PFSK-1 (cell line): Measurements from ENCODE around the gene GLIS1.

Experiments
- FOXP2 ChIP-seq: optimal IDR thresholded peaks from 2 replicates; pipeline ENCODE3; 2011; ENCODE audit warnings: borderline replicate concordance, control low read depth, inconsistent platforms; ENCODE audit not compliant: insufficient read depth; ENCODE audit errors: extremely low read length, extremely low read depth
- POLR2AphosphoS5 ChIP-seq: IDR thresholded peaks from 2 replicates; pipeline ENCODE4 v1.6.1; 2012; ENCODE audit warnings: low read depth, mild to moderate bottlenecking, control low read depth, low read length, moderate library complexity
- REST ChIP-seq, 2 experiments: IDR thresholded peaks; 2 replicates each; pipeline versions ENCODE4 v1.6.1 to v1.8.0; 2011 to 2012; ENCODE audit warnings: low read depth in 2 of 2, low read length in 2 of 2, control low read depth in 1 of 2, inconsistent platforms in 1 of 2, mild to moderate bottlenecking in 1 of 2, moderate library complexity in 1 of 2; ENCODE audit not compliant: insufficient read depth in 1 of 2
- SIN3A ChIP-seq: IDR thresholded peaks from 2 replicates; pipeline ENCODE4 v1.6.1; 2012; ENCODE audit warnings: mild to moderate bottlenecking, low read length, moderate library complexity, borderline replicate concordance; ENCODE audit not compliant: insufficient read depth
- TAF1 ChIP-seq: IDR thresholded peaks from 2 replicates; pipeline ENCODE4 v1.6.1; 2012; ENCODE audit warnings: low read length, control low read depth, borderline replicate concordance; ENCODE audit not compliant: insufficient read depth

Gene GLIS1

DNA sequence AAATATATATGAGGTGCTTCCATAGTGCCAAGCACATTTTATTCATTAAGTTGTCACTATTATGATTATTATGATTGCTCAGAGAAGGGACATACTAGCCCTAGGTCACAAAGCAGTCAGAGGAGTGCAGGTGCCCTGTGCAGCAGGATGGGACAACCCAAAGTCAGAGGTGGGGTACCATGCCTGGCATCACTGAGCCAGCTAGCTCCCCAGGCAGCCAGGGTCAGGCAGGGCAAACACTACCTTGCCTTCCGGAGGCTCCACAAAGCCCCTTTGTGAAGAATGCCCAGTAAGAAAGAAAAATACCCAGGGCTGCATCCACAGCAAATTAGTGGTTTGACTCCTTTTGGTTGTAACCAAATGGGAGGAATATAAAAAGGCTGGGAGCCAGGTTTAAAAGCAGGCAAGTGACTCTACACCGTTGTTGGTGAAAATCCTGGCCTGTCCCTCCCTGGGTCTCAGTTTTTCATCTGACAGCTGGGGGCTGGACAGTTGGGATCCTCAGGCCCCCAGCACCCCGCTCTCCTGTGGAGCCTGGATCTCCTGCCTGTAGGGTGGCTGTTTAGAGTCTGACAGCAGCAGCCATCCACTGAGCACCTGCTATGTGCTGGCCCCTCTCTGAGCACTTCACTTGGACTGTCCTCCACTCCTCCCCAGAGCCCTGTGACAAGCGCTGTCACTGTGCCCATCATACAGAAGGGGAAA is 98.8 kb downstream of the GLIS1 start:
- TF ChIP-seq POLR2AphosphoS5 (no peak), FOXP2 (no peak), SIN3A (no peak), REST (IDR thresholded peaks at IDR 0.05; ENCODE audit: insufficient read depth in 1 of 2, low read depth in 2 of 2, low read length in 2 of 2) (no peak), TAF1 (no peak)

DNA sequence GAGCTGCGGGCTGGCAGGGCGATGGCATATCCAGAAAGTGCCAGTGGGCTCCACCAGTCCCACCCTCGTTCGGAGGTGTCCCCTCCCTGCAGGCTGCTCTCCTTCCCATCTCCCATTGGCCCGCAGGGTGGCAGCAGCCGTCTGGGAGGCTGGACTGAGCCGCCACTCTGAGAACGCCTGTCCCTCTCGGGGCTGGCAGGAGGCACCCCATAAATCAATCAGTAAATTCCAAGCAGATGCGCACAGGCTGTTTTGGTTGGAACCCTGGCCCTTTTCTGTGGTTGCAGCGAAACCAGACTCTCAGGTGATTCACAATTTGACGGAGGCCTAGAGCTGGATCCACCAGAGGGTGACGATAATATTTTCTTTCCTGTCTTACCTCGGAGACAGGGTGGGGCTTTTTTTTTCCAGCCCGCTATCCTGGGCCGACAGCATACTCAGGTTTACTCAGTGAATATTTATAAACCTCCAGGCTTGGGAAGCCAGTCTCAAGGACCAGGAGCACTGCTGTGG is 99.7 kb downstream of the GLIS1 start:
- TF ChIP-seq FOXP2, result no peak
- no peak for TF ChIP-seq TAF1
- no peak for TF ChIP-seq SIN3A
- no peak for TF ChIP-seq REST (IDR thresholded peaks at IDR 0.05; ENCODE audit: insufficient read depth in 1 of 2, low read depth in 2 of 2, low read length in 2 of 2)
- no peak for TF ChIP-seq POLR2AphosphoS5

DNA sequence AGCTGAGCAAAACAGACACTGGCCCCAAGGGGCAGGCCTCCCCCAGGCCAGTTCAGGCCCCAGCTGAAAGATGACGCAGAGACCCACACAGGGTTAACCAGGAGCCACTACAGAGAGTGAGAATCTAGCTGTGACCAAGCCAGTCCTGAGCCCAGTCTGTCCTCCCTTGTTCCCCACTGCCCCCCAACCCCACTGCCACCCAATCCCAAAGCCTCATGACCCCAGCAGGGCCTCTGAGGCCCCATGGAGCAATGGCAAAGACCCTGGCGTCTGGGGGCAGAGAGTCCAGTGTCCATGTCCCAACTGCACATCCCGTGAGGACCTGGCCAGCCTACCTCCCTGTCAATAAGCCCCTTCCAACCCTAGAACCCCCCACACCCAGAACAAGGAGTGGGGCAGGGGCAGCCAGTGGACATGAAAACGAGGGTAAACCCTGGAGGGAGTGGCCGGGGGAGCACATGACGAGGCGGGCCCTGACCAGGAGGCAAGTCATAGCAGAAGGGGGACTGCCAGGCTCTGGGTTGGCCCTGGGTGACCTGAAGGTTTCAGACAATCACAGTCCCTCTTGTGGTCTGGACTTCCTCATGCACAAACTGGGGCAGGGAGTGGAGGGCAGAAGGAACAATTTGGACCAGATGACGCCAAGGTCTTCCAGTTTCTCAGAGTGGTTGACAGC is 100.5 kb downstream of the GLIS1 start:
- TF ChIP-seq FOXP2 (no peak), REST (IDR thresholded peaks at IDR 0.05; ENCODE audit: insufficient read depth in 1 of 2, low read depth in 2 of 2, low read length in 2 of 2) (no peak), TAF1 (no peak), SIN3A (no peak), POLR2AphosphoS5 (no peak)

DNA sequence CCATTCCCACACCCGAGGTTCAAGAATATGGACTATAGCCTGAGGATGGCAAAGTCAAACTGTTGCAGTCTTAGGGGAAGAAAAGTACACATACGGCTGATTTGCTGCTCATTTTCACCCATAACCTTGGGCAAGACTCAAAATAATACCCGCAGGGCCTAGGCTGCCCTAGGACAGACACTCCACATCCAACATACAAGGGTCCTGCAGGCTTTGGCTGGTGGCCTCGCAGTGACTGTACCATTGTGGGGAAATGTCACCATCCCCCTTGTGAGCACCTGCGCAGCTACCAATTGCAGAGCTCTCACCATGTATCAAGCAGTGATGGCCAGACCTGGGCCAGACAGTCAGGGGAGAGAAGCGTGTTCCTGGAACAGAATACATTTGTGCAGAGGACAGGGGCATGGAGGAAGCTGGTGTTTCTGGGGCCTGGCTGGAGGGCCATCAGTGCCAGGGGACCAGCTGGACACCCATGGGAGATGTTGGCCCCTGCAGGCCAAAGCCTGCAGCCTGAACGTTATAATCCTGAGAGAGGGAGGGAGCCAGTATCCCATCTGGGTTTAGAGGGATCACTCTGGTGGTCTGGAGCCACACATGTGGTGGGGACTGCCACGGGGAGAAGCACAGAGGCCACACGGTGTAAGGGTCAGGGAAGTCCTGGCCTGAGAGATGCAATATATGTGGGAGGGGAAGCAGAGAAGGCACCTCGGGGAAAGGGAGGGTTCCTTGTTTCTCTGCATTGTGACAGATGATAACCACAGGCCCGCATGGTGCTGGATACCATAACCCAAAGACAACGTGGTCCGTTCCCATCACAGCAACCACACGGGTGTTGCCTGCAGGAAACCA is 101.2 kb downstream of the GLIS1 start:
- TF ChIP-seq REST (IDR thresholded peaks at IDR 0.05; ENCODE audit: insufficient read depth in 1 of 2, low read depth in 2 of 2, low read length in 2 of 2), result no peak
- TF ChIP-seq SIN3A, result no peak
- no peak for TF ChIP-seq FOXP2
- TF ChIP-seq POLR2AphosphoS5, result no peak
- no peak for TF ChIP-seq TAF1
